GM19395 (cell line): Measurements from ENCODE around the gene PIP5K1B.

Source experiments
- ATAC-seq: cut with Tn5 transposase; IDR thresholded peaks from one replicate; pipeline ENCODE4 v1.9.1; 2021; ENCODE audit warnings: mild to moderate bottlenecking, moderate library complexity; ENCODE audit not compliant: unreplicated experiment

Gene PIP5K1B

DNA sequence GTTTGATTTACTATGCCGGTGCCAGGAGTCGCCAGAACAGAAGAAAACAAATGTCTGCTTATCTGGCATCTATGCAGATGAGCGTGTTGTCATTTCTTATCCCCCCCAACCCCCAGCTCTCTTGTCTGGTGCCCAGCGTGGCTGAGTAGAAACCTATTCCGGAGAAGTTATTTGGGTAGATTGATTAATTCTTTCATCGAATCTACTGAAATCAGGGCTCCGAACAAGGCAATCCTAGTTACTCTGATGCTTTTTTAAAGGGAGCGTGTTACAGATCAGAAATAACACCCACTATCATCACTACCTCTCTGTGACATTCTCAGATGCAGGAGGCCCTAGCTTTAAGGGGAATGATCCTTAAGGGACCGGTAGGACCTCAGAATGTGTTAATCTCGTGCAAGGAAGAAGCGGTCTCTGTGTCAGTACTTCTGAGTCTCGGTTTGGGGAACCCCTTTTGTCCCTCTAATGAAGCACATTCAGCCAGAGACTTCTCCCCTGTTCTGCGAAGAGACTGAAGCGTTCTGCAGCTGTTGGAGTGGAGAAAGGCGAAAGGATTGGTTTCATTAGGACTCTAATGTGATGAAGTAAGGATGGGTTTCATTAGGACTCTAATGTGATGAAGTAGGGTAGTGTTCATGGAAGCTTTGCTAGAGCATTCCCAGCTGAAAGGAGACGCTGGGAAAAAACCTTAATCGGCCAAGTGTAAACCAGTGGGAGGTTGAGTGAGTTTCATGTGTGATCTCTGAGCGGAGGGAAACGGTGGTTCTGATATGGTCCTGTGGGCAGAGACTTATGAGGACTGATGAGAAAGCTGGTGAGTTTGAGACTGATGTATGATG is 1.5 kb downstream of the PIP5K1B start:
- peak; percentile 41 for ATAC-seq

DNA sequence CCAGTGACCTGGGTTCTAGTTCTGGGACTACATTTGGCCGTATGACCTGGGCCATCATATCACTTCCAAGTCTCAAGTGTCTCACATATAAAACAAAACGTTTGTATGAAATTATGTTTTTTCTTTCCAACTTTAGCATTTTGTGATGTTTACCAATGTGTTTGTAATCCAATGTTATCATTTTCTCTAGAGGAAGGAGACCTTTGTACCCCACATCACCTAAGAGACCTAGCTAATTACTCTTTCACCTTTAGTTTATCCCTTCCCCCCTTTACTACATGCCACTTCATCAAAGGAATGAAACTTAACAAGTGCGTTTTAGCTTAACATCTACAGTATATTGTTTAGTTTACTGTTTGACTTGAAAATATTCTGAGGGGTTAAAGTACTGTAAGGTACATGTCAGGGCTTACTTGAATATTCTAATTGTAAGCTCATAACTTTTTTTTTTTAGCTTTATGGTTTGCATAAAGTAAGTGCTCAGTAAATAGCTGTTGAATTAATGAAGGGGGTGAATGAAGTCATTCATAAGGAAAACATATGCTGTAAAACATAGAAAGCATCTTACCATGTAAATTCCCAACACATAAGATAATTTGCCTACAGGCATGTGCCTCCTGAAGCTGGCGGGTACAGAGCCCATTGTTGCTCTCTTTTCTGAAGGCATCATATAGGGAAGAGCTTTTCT is 2.9 kb downstream of the PIP5K1B start:
- no peak for ATAC-seq

DNA sequence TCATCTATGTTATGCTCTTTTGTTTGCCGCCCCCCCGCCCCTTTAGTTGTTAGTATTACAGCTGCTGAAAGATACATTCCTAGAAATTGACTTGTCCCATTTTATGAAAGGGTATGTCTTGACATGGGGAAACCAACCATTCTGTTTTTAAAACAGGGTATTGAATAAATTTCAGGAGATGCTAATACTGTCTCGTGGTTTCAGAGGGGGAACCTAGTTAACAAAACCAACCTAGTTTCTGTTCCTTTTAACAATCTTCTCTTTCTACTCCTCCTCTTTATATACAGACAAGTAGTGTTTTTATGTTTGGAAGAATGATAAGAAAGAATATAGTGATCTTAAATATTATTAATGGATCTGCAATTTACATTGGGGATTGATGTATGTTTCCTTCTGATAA is 3.5 kb downstream of the PIP5K1B start:
- ATAC-seq, result no peak

DNA sequence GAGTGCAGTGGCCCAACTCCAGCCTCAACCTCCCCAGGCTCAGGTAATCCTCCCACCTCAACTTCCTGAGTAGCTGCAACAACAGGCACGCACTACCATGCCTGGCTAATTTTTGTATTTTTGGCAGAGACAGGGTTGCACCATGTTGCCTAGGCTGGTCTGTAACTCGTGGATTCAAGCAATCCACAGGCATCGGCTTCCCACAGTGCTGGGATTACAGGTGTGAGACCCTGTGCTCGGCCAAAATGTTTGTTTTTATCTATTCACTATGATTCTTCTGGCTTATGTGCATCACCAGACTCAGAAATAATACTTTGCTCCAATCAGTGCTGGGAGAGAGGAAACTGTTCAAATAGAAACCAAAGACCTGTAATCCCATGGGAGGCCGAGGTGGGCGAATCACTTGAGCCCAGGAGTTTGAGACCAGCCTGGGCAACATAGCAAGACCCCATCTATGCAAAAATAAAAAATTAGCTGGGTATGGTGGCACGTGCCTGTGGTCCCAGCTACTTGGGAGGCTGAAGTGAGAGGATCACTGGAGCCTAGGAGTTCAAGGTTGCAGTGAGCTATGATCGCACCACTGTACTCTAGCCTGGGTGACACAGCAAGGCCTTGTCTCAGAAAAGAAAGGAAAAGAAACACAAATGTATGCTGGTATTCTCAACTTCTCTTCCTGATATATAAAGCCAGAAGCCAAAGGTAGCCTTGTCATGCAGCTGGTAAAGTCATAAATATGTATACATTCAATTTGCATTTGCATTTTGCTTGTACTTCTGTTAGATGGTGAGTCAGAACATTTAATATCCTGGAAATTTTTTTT is 4.5 kb downstream of the PIP5K1B start:
- no peak for ATAC-seq

DNA sequence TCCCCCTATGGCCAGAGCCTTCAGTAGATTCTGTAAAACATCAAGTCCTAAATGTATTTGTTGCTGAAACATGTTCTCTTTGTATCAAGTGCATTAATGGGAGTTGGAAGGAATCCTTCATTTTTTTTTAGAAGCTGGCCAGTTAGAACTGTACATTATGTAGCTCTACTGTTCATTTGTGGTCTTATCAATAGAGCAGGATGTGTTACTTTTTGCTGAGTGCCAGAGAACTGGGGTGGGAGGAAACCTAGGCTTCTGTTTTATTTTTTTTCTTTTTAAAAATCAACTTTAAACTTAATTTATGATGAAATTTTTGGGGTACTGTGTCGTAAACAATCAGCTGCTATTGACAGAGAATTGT is 5.1 kb downstream of the PIP5K1B start:
- no peak for ATAC-seq

DNA sequence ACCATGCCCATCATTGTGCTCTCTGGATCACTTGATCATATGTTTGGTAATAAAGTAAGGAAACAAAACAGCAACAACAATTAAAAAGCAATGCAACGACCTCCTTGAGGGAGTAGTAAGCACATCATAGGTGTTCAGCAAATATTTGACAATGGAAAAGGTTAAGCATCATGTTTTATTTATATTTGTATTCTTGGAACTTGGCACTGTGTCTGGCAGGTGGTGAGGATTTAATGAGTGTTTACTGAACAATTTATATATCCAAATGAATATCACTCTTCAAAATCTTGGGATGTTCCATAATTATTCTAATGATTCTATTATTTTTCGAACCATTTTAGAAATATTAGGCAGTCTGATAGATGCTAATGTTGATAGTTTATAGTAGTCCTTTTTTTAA is 6.2 kb downstream of the PIP5K1B start:
- no peak for ATAC-seq

DNA sequence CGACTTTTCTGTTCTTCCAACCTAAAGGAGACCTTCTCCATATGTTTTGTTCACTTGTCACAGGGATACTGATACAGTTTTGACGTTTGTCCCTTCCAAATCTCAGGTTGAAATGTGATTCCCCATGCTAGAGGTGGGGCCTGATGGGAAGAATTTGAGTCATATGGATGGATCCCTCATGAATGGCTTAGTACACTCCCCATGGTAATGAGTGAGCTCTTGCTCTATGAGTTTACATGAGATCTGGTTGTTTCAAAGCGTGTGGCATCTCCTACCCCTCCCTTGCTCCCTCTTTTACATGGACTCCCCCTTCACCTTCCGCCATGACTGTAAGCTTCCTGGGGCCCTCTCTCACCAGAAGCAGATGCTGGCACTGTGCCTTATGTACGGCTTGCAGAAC is 6.9 kb downstream of the PIP5K1B start:
- ATAC-seq, result no peak

DNA sequence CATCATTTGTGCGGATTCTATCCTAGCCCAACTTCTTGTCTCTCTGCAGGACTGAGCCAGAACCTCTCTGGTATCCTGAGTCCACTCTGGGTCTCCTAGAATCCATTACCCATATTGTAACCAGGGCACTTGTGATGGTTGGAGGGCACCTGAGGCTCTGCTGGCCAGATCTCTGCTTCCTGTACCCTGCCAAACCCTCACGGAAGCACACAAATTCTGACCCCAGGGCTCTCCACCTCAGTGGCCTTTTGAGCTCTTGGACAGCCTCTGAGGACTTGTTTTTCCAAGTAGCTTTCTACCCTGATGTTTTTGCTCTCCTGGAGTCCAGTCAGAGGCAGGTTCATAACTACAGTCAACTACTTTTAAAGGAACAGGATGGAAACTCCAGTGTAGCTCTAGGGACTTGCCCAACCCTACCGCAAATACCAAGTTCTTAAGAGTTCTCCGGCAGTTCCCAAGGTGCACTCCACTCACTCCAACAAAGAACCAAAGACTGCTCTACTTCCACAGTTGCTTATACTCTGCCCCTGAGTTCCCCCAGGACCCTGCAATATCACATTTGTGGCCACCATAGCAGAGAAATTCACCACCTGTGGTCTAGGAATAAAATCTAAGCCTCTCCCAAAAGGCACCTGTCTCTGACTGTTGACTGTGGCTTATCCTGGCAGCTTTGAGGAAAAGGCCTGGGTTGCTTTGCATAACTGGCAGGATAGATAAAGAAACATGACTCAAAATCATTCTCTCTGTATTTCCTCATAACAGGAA is 9.6 kb downstream of the PIP5K1B start:
- ATAC-seq, result no peak

DNA sequence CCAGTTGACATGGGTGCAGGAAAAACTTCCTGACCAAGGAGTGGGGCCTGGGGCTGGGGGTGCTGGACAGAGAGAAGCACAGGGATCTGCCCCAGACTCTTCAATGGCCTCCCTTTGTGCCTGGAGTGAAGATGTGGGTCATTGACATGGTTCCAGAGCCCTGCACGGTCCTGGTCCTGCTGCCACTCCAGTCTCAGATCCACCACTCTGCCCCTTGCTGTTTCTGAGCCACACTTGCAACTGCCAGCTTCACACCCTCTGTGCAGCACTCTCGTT is 10.1 kb downstream of the PIP5K1B start:
- no peak for ATAC-seq

DNA sequence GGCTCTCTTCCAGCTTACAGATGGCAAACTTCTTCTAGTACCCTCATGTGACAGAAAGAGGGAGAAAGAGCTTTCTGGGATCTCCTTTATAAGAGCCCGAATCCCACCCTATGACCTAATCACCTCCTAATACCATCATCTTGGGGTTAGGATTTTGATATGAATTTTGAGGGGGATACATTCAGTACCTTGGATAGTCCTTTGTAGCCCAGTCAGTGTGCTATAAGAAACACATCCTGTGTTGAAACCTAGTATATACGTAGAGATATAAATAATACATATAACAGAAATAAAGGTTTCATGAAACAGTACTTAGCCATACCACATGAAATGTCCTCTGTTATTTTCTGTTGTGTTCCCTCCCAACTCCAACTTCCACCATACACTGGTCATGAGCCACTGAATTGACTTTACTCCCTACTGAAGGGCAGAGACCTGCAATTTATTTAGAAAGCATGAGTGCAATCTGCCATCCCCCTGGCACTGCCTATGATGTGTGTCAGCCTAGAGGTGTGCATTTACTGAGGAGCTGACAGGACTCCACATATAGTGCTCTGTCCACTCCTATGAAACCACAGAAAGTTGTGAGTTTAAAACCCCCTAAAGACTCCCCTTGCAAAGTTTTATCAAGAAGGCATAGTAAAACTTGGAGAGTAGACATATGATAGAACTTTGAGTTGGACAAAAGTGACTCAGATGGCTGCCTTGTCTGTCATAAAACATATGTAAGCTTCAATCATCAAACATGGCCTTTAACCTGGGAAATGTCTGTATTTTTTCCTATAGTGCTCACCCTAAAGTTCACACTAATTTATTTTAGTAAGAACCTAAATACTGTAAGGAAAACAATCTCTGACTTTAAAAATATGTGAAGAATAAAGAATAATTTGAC is 12.8 kb downstream of the PIP5K1B start:
- ATAC-seq, result no peak

DNA sequence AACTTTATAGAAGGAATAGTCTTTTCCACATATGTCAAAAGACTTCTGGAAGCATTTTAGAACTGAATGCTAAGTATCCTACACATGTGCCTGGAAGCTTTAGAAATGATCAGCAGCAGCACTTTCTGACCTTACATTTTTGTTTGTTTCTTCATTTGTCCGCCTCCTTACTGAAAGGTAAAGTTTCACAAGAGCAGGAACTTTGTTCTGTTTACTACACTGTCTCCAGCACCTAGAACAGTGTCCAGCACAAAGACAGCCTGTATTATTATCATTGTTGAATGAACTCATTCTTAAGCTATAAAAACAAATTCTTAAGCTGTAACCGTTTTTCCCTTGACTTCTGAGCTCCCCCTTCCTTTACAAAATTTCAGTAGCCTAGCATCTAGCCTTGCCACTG is 14.8 kb downstream of the PIP5K1B start:
- no peak for ATAC-seq

DNA sequence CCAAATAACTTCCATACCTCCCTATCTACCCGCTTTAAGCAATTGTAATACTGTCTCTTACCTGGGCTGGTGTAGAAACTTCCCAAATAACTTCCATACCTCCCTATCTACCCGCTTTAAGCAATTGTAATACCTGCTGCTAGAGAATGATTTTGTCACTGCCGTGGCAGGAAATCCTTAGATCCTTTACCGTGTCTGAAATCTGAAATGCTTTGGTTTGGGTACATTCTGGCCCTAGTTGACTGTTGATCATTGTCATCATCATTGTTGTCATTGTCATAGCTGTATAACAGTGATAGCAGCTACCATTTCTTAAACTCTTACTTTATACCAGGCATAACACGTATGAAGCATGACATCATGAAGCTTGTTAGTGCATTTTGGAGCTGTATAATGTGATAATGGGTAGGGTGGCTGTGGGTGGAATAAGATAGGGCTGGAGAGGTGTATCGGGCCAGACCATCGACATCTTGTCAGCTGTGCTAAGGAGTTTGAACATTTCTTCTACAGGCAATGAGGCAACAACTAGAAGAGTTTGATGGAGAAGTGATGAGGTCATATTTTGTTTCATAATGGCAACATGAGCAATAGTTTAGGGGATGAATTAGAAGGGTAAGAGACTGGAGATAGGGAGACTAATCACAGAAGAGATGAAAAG is 15.7 kb downstream of the PIP5K1B start:
- no peak for ATAC-seq

DNA sequence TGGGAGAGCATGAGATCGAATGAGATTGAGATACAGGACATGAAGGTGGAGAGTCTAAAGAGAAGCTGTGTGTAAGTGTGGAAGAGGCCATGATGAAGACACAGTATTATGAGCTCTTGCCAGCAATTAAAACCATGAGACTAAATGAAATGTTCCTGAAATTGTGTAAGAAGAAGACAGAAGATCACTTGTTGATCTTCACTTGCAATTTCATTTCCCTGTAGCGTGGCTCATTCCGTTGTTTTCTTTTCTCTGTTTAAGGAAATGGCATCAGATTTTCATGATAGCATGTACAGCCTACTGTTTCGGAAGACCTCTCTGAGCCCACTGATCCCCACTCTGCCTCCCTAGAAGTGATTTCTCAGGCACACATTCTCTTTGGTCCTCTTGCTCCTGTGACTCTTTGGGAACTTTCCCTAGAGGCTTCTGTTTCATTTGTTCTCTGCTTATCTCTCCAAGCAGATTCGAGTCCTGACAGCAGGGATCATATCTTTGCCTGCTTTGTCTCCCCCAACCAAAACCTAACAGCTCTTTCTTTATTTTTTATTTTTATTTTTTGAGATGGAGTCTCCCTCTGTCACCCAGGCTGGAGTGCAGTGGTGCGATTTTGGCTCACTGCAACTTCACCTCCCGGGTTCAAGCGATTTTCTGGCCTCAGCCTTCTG is 16.8 kb downstream of the PIP5K1B start:
- no peak for ATAC-seq

DNA sequence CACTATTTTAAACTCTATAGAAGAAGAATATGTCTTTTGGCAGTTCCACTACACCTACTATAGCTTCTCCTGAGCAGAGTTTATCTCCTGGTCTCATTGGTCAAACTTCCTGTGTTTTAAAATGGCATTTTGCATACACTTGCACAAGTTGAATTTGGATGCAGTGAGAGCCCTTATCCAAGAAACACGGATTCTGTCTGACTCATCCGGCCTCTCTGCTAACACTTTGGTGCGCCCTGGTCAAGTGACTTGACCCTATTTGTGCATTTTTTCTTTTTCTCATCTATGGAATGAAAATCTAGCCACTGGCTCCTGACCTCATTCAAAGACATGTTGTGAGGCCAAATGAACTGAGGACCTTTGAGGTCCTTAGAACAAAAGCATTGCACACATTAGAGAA is 20.0 kb downstream of the PIP5K1B start:
- ATAC-seq, result no peak

DNA sequence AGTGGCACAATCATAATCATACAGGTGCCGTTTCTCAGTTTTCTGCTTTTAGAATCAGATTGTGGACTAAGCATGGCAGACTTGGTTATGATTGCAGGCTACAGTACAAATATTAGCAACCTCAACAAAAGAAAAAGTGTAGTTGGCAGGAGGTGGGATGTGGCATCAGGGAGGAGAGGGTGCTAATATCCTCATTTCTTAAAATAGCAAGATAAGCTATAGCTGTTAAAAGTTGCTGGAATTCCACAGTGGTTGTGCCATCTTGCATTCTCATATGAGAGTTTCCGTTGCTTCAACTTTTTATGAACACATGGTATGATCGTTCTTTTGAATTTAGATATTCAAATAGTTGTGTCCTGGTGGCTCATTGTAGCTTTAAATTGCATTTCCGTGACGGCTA is 21.4 kb downstream of the PIP5K1B start:
- no peak for ATAC-seq

DNA sequence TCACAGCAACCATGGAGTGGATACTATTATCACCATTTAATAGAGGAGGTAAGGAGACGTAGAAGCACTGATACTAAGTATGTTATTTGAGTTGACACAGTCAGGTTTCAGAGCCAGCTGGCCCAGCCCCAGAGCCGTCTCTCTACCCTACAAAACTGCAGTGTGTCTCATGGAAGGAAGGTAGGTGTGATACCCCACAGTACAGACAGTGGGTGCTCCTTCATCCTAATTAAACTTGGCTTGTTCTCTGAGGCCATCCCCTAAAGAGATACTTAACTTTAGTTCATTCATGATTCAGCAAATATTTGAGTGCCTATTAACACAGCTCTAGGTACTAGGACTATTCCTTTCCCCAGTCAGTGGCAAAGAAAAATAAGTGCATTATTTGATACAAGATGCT is 22.6 kb downstream of the PIP5K1B start:
- no peak for ATAC-seq

DNA sequence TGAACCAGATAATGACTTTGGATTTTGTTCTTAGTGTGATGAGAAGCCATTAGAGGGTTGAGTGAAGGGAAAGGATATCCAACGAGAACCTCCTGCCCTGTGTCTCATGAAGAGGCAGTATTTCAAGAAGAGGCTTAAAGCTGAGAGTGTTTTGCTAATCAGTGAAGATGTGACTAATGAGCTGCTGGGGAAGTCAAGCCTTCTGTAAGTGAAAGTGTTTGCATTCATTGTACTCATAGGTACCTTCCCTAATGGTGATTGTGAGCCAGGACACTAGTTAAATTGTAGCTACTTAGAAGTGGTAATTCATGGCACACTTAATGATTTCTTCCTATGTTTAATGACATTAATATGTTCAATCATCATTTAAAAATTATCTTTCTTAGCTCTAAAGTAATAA is 23.7 kb downstream of the PIP5K1B start:
- no peak for ATAC-seq

DNA sequence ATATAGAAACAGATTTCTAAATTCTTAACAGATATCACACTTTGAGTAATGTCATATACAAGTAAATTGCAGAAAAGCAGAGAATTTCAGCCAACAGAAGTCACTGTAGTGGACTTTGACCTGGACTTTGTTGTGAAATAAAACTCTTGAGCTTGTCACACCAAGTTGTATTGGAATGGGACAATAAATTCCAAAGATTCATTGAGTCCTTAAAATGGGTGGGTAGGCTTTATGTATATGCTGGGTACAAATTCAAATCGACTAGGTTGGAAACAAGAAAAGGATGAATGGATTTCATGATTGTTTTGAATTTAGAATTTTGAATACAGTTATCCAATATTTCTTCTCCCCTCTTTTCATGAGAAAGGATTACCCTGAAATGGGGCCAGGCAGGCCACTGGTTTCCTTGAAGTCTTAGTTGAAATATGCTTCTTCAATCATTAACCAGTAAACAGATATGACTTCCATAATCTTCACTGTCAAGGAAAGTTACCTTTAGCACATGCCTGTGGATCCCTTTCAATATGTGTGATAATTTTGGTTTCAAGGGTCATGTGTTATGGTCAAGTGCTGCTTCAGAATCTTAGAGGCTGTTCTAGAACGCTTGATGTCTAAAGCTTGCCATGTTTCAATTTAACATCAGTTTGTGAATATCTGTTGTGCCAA is 25.7 kb downstream of the PIP5K1B start:
- ATAC-seq, result no peak

DNA sequence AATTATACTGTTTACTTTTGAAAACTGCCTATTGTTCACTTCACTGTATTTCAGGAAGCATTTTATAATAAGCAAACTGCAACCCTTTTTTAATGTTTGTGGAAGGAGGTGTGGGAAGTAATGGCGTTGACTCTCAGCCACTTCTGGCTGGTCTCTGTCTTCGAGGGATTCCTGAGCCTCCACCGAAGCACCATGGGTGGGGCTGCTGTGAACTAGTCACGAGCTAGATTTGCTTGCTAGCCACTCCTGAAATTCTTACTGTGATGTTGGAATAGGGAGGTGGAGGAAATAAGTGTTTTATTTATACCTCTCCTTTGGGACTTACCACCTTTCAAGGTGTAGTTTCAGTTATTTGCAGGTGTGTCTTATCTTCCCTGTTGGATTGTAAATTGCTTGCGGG is 26.8 kb downstream of the PIP5K1B start:
- no peak for ATAC-seq
